Measurements from ENCODE around the gene SUPT3H. TPM values are rescaled to one million over a fixed set of nuclear protein-coding genes. Genes with fewer than 3 reads are reported as not detected.

SUPT3H gene
- total and polyA plus RNA-seq, 12 donors = 2.1 to 6.2 (median 3.5) TPM

- Histone ChIP-seq H3K27me3 (no peaks in the 10 kb centered on the region), H3K4me1 (peaks cover 0 to 21% (median 14%) of the 10 kb centered on the region in 9 donors), H3K27ac (peak overlapping the region in 4 of 10 donors; percentile 0 to 31 (median 14)), H3K4me3 (no peak overlapping the region), H3K9me3 (peaks cover 0 to 18% (median 8%) of the 10 kb centered on the region in 11 donors), H3K36me3 (no peaks in the 10 kb centered on the region)
- no peak for DNase-seq
- ATAC-seq = no peak
- intact Hi-C loops (cut with DNase I) = no loop called here
- 31 to 37% methylated on average over 1 of the region's 1 CpG for WGBS, 2 donors
- no peak for TF ChIP-seq CTCF (IDR thresholded peaks at IDR 0.05)
Measured at GRCh38 chr6:45132059-45132458, 245.7 kb downstream of the SUPT3H start.

GRCh38 chr6:45129051-45129450 lies 248.7 kb downstream of the SUPT3H start:
- no peak for TF ChIP-seq CTCF (IDR thresholded peaks at IDR 0.05)
- H3K36me3 ChIP-seq = no peaks in the 10 kb centered on the region
- no peak overlapping the region for H3K4me3 ChIP-seq
- no peak for ATAC-seq
- H3K27me3 ChIP-seq = no peaks in the 10 kb centered on the region
- no peak overlapping the region for H3K27ac ChIP-seq
- no peaks in the 10 kb centered on the region for H3K9me3 ChIP-seq
- no peak for DNase-seq
- H3K4me1 ChIP-seq = peaks cover 0 to 21% (median 14%) of the 10 kb centered on the region in 9 donors
- intact Hi-C loops (cut with DNase I) = no loop called here
- WGBS, 2 donors = 96 to 97% methylated on average over 1 of the region's 1 CpG

- H3K27me3 ChIP-seq = no peaks in the 10 kb centered on the region
- no peak overlapping the region for H3K27ac ChIP-seq
- no peaks in the 10 kb centered on the region for H3K9me3 ChIP-seq
- peaks cover 0 to 6% (median 3%) of the 10 kb centered on the region in 9 donors for H3K4me1 ChIP-seq
- 96 to 98% methylated on average over 2 of the region's 2 CpGs for WGBS, 2 donors
- H3K4me3 ChIP-seq = no peak overlapping the region
- DNase-seq = no peak
- H3K36me3 ChIP-seq = no peaks in the 10 kb centered on the region
- ATAC-seq = no peak
- intact Hi-C loops (cut with DNase I) = no loop called here
- TF ChIP-seq CTCF (IDR thresholded peaks at IDR 0.05) = no peak
Measured at GRCh38 chr6:45127185-45127584, 250.5 kb downstream of the SUPT3H start.

- no peaks in the 10 kb centered on the region for H3K4me1 ChIP-seq
- H3K9me3 ChIP-seq = no peaks in the 10 kb centered on the region
- no peak overlapping the region for H3K27ac ChIP-seq
- no peak overlapping the region for H3K4me3 ChIP-seq
- intact Hi-C loops (cut with DNase I) = no loop called here
- no peak for DNase-seq
- ATAC-seq = no peak
- H3K27me3 ChIP-seq = no peaks in the 10 kb centered on the region
- no peak for TF ChIP-seq CTCF (IDR thresholded peaks at IDR 0.05)
- H3K36me3 ChIP-seq = no peaks in the 10 kb centered on the region
Measured at GRCh38 chr6:45126033-45126432, 251.7 kb downstream of the SUPT3H start.

Measured in heart right ventricle (tissue), 16 donors.